GM21423 (cell line): ENCODE measurements around the gene ELP2.

ENCODE experiments used
- ATAC-seq: cut with Tn5 transposase; IDR thresholded peaks from one replicate; pipeline ENCODE4 v1.9.1; 2021; ENCODE audit warnings: mild to moderate bottlenecking, moderate library complexity; ENCODE audit not compliant: unreplicated experiment

The ELP2 gene

DNA sequence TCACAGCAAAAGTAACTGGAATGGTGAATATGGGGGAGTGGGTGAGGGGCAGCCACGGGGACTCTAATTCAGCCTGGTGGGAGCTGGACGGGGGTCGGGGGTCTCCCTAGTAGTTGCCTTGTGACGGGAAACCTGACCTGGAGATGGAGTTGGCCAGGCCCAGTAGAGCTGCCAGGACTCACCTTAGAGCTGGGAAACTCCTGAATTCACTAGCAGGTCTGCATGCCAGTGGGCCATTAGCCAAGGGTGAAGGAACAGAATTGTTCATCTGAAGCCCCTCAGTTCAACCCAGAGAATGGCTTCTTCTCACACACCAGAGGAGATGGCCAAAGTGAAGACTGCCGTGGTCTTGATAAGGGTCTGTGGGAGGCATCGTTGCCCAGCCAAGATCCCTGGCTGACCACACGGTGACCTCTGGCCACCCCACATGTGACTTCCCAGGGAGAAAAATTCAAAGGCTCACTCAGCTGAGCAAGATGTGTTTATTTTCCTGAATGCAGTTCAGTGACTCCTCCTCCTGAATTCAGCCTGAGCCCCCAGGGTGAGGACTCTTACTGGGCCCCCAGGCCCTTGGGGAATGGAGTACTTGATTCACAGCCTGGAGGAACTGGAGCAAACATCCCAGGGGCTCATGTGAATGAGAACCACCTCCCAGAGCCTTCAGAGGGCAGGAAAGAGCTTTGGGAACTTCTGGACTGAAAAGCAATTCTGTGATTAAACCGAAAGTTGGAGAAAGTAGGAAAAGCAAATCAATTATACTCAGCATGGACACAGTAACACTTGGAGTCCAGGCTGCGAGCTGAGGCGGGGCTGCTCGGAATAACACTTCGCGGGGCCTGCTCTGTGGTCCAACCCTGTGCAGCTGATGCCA, 82.8 kb downstream of the ELP2 start:
- no peak for ATAC-seq

- ATAC-seq, result no peak
Observed at GRCh38 chr18:36214811-36215210, 85.1 kb downstream of the ELP2 start.

- ATAC-seq, result no peak
Observed at GRCh38 chr18:36215577-36215976, 85.9 kb downstream of the ELP2 start.

DNA sequence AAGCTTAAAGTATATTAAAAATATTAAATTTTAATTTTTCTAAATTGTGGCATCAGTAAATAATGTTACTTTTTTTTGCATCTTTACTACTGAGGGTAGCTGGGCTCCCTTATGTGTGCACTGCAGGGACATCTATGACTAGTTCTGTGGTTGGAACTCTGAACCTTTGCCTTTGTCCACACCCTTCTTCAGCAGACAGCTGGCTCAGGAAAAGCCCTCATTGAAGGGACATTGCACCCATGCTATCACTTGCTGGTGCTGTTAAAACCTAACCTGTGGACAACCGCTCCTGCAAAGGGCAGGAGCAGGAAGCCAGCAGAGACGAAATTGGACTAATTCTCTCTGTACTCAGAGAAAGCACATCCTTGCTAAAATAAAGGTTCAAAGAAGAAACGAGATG, 87.6 kb downstream of the ELP2 start:
- no peak for ATAC-seq

GRCh38 chr18:36229188-36229587, 99.5 kb downstream of the ELP2 start:
- no peak for ATAC-seq
